B cell (primary cell): ENCODE results near the gene OR5L1. TPM values are rescaled to one million over a fixed set of nuclear protein-coding genes. Genes with fewer than 3 reads are reported as not detected.

Source experiments
- ATAC-seq: fragments of 200-7000 bp; cut with Tn5 transposase; one replicate; pipeline ENCODE4 v1.10.0; 2021; ENCODE audit warnings: low read depth, mild to moderate bottlenecking, moderate number of reproducible peaks, moderate library complexity
- CTCF ChIA-PET: fragments of 350-600 bp; sonication (Branson Sonifier 250); formaldehyde crosslinking; loops from one replicate; lab custom pipeline; 2021; ENCODE audit warnings: antibody characterized with exemption, inconsistent platforms; lab: Charles Lee
- POLR2A ChIA-PET: fragments of 350-600 bp; sonication (Branson Sonifier 250); formaldehyde crosslinking; loops from one replicate; lab custom pipeline; 2021; ENCODE audit warnings: antibody characterized with exemption; lab: Charles Lee
- DNase-seq: peaks from one replicate; pipeline ENCODE4 v3.0.0; 2013
- H2AFZ ChIP-seq: 2 replicates; pipeline ENCODE4 v1.6.1; 2012; ENCODE audit warnings: mild to moderate bottlenecking, low read depth, low read length; ENCODE audit not compliant: insufficient read depth, poor library complexity, severe bottlenecking
- H3K27ac ChIP-seq, 2 donors: 1 replicate in 1 of 2; 2 replicates in 1 of 2; pipeline ENCODE4 v1.5.1; 2012 to 2013; ENCODE audit warnings: low read length in 2 of 2, mild to moderate bottlenecking in 2 of 2, moderate library complexity in 1 of 2
- H3K27me3 ChIP-seq, 4 experiments: fragments of 200-600 bp in 1 of 4; sonication (generic) in 1 of 4; replicated peaks in 1 of 4; 1 replicate in 2 of 4; 2 replicates in 2 of 4; pipeline versions ENCODE4 v1.6.1 to v1.7.0; 2013 to 2016; ENCODE audit warnings: low read length in 3 of 4, mild to moderate bottlenecking in 2 of 4, mixed read lengths in 1 of 4, moderate library complexity in 1 of 4; ENCODE audit not compliant: insufficient read depth in 4 of 4, control insufficient read depth in 3 of 4; ENCODE audit errors: control extremely low read depth in 1 of 4
- H3K36me3 ChIP-seq, 2 experiments: replicated peaks in 1 of 2; 1 replicate in 1 of 2; 2 replicates in 1 of 2; pipeline versions ENCODE4 v1.6.1 to v1.7.1; 2013; ENCODE audit warnings: low read length in 1 of 2; ENCODE audit not compliant: insufficient read depth in 2 of 2, control insufficient read depth in 1 of 2; ENCODE audit errors: control extremely low read depth in 1 of 2, extremely low read depth in 1 of 2
- H3K4me1 ChIP-seq, 2 donors: fragments of 200-600 bp in 1 of 2; sonication (generic) in 1 of 2; 1 replicate in 1 of 2; 2 replicates in 1 of 2; pipeline versions ENCODE4 v1.5.1 to v1.6.1; 2013 to 2017; ENCODE audit warnings: low read length in 2 of 2; ENCODE audit not compliant: control insufficient read depth in 2 of 2, insufficient read depth in 2 of 2
- H3K4me2 ChIP-seq: replicated peaks from 2 replicates; pipeline ENCODE3; 2012; ENCODE audit warnings: mild to moderate bottlenecking, low read depth, low read length; ENCODE audit not compliant: poor library complexity, severe bottlenecking
- H3K4me3 ChIP-seq, 5 experiments: fragments of 200-600 bp in 1 of 5; sonication (generic) in 1 of 5; 1 replicate in 3 of 5; 2 replicates in 2 of 5; pipeline versions ENCODE4 v1.5.1 to v1.7.0; 2011 to 2016; ENCODE audit warnings: low read length in 4 of 5, mild to moderate bottlenecking in 4 of 5, low read depth in 2 of 5, control low read depth in 1 of 5, moderate library complexity in 1 of 5; ENCODE audit not compliant: insufficient read depth in 1 of 5; ENCODE audit errors: control extremely low read depth in 1 of 5, extremely low read depth in 1 of 5
- H3K79me2 ChIP-seq: fragments of 200-600 bp; sonication (generic); one replicate; pipeline ENCODE4 v1.6.0; 2016; ENCODE audit warnings: low read length; ENCODE audit not compliant: control insufficient read depth, insufficient read depth
- H3K9ac ChIP-seq: fragments of 200-600 bp; sonication (generic); 2 replicates; pipeline ENCODE4 v1.6.1; 2017; ENCODE audit warnings: mild to moderate bottlenecking, low read length, moderate library complexity
- H3K9me3 ChIP-seq, 3 donors: one replicate each; pipeline versions ENCODE4 v1.6.1 to v1.7.1; 2013; ENCODE audit warnings: low read length in 2 of 3; ENCODE audit not compliant: control insufficient read depth in 2 of 3, insufficient read depth in 1 of 3; ENCODE audit errors: control extremely low read depth in 1 of 3
- H4K20me1 ChIP-seq: 2 replicates; pipeline ENCODE4 v1.6.0; 2012; ENCODE audit warnings: mild to moderate bottlenecking, low read length; ENCODE audit not compliant: insufficient read depth, control insufficient read depth, poor library complexity, severe bottlenecking
- H3K27ac Mint-ChIP-seq: one replicate; pipeline ENCODE4 v1.8.0; 2021; ENCODE audit warnings: mixed read lengths
- H3K27me3 Mint-ChIP-seq: one replicate; pipeline ENCODE4 v1.8.0; 2021; ENCODE audit warnings: mixed read lengths
- H3K4me1 Mint-ChIP-seq: one replicate; pipeline ENCODE4 v1.8.0; 2021; ENCODE audit warnings: mixed read lengths
- H3K4me3 Mint-ChIP-seq: one replicate; pipeline ENCODE4 v1.8.0; 2021; ENCODE audit warnings: mixed read lengths
- H3K9me3 Mint-ChIP-seq: one replicate; pipeline ENCODE4 v1.8.0; 2022; ENCODE audit warnings: mixed read lengths; ENCODE audit not compliant: insufficient read depth
- CTCF ChIP-seq: fragments of 200-600 bp; IDR thresholded peaks from one replicate; pipeline ENCODE4 v1.8.0; 2022; ENCODE audit warnings: antibody characterized with exemption, mild to moderate bottlenecking
- EZH2 ChIP-seq: IDR thresholded peaks from 2 replicates; pipeline ENCODE4 v1.6.1; 2012; ENCODE audit warnings: borderline replicate concordance, low read depth, mild to moderate bottlenecking, moderate library complexity, low read length; ENCODE audit not compliant: insufficient read depth, poor library complexity, severe bottlenecking
- WGBS: methylation state at CpG from one replicate; pipeline ENCODE4 v1.1.5; 2013; ENCODE audit warnings: missing lambda C conversion rate; ENCODE audit not compliant: insufficient coverage; 5-methylcytosine and 5-hydroxymethylcytosine counted together
- intact Hi-C: fragments of 100-400 bp; cut with micrococcal nuclease; formaldehyde crosslinking; loops from one replicate; pipeline ENCODE4 v1.10.0; 2022
- polyA plus RNA-seq: library from polyadenylated mRNA; depleted of rRNA; stranded (reverse); fragments of >200 nt; gene quantifications from 2 replicates; pipeline ENCODE4 v1.2.3, GENCODE V29; 2012
- total RNA-seq, 2 donors: library from RNA; stranded (reverse); fragments of 120-200 nt in 1 of 2; gene quantifications; 1 replicate in 1 of 2; 2 replicates in 1 of 2; pipeline versions ENCODE4 v1.2.3 to v1.2.4, GENCODE V29; 2013 to 2022

Gene OR5L1
- total and polyA plus RNA-seq, 2 donors (not counting 1 experiment from before 2014, with no cell fraction given), result not detected

- Histone ChIP-seq H4K20me1 (no peaks in the 10 kb centered on the region), H3K9me3 (peaks cover 0 to 4% (median 1%) of the 10 kb centered on the region in 3 donors), H3K4me1 (no peaks in the 10 kb centered on the region), H3K27ac (no peak overlapping the region), H3K36me3 (no peaks in the 10 kb centered on the region), H3K4me2 (no peak overlapping the region), H3K27me3 (no peaks in the 10 kb centered on the region), H2AFZ (no peak overlapping the region), H3K9ac (no peak overlapping the region), H3K79me2 (no peaks in the 10 kb centered on the region), H3K4me3 (no peak overlapping the region)
- Mint-ChIP-seq H3K4me1 (no peaks in the 10 kb centered on the region), H3K4me3 (no peak overlapping the region), H3K27me3 (no peaks in the 10 kb centered on the region), H3K27ac (no peak overlapping the region), H3K9me3 (no peaks in the 10 kb centered on the region)
- TF ChIP-seq EZH2 (no peak), CTCF (no peak)
- ChIA-PET CTCF (no interaction called here), POLR2A (no interaction called here)
- no peak for ATAC-seq
- no peak for DNase-seq
- intact Hi-C loops, result no loop called here
These were observed 37.9 kb downstream of the OR5L1 start for GRCh38 chr11:55849037-55849436.

GRCh38 chr11:55852141-55852540 is 41.0 kb downstream of the OR5L1 start:
- TF ChIP-seq CTCF (no peak), EZH2 (no peak)
- no CpG with 5 or more reads among the region's 1 CpG for WGBS
- intact Hi-C loops, result no loop called here
- H4K20me1 ChIP-seq, result no peaks in the 10 kb centered on the region
- Mint-ChIP-seq H3K4me1 (no peaks in the 10 kb centered on the region), H3K27me3 (no peaks in the 10 kb centered on the region), H3K9me3 (no peaks in the 10 kb centered on the region), H3K4me3 (no peak overlapping the region), H3K27ac (no peak overlapping the region)
- H3K9ac ChIP-seq, result no peak overlapping the region
- H3K4me1 ChIP-seq, result no peaks in the 10 kb centered on the region
- no peak for ATAC-seq
- POLR2A ChIA-PET, result no interaction called here
- H3K27me3 ChIP-seq, result no peaks in the 10 kb centered on the region
- no peaks in the 10 kb centered on the region for H3K36me3 ChIP-seq
- no peaks in the 10 kb centered on the region for H3K79me2 ChIP-seq
- DNase-seq, result no peak
- H3K4me3 ChIP-seq, result no peak overlapping the region
- no peak overlapping the region for H2AFZ ChIP-seq
- H3K4me2 ChIP-seq, result no peak overlapping the region
- no peak overlapping the region for H3K27ac ChIP-seq
- CTCF ChIA-PET, result no interaction called here
- H3K9me3 ChIP-seq, result peaks cover 0 to 1% (median 1%) of the 10 kb centered on the region in 3 donors
